Endothelial cell of umbilical vein (primary cell): Measurements from ENCODE around the gene RPS23. TPM values are rescaled to one million over a fixed set of nuclear protein-coding genes. Genes with fewer than 3 reads are reported as not detected.

ENCODE experiments used
- BruUV-seq: library from RNA; stranded (reverse); fragments of 400-500 nt; replicated peaks from 2 replicates; lab custom pipeline; 2021; lab: Mats Ljungman, UMichigan
- CTCF ChIA-PET: fragments of 300-600, 350-600 bp; sonication (Branson Sonifier 250); formaldehyde crosslinking; loops from one replicate; lab custom pipeline; 2021; ENCODE audit warnings: antibody characterized with exemption, inconsistent platforms; lab: Charles Lee
- POLR2A ChIA-PET: fragments of 300-600, 350-600 bp; sonication (Branson Sonifier 250); formaldehyde crosslinking; loops from one replicate; lab custom pipeline; 2021; ENCODE audit warnings: antibody characterized with exemption, inconsistent platforms; lab: Charles Lee
- DNase-seq: peaks from one replicate; pipeline ENCODE4 v3.0.0-alpha.2; 2011; ENCODE audit warnings: low read depth, low spot score
- FAIRE-seq: peaks from 2 replicates; lab custom pipeline; 2011; peaks lifted over from hg19 to GRCh38; lab: Jason Lieb, UNC
- H2AFZ ChIP-seq: 2 replicates; pipeline ENCODE4 v1.6.0; 2012; ENCODE audit warnings: low read depth, low read length, control low read depth, inconsistent platforms
- H3K27ac ChIP-seq: 2 replicates; pipeline ENCODE4 v1.5.1; 2011; ENCODE audit warnings: low read depth, mild to moderate bottlenecking, control low read depth, low read length, moderate library complexity; ENCODE audit not compliant: insufficient read depth
- H3K27me3 ChIP-seq, 2 experiments: 2 replicates each; pipeline versions ENCODE4 v1.6.0 to v1.6.1; 2011; ENCODE audit warnings: low read length in 2 of 2, mixed read lengths in 1 of 2; ENCODE audit not compliant: control insufficient read depth in 2 of 2, insufficient read depth in 2 of 2
- H3K36me3 ChIP-seq, 2 experiments: 2 replicates in 1 of 2; 3 replicates in 1 of 2; pipeline ENCODE4 v1.5.1; 2011; ENCODE audit warnings: low read length in 2 of 2, mild to moderate bottlenecking in 1 of 2, moderate library complexity in 1 of 2; ENCODE audit not compliant: control insufficient read depth in 2 of 2, insufficient read depth in 2 of 2; ENCODE audit errors: extremely low read depth in 1 of 2
- H3K4me1 ChIP-seq: 3 replicates; pipeline ENCODE4 v1.5.1; 2011; ENCODE audit warnings: mild to moderate bottlenecking, low read length; ENCODE audit not compliant: control insufficient read depth, insufficient read depth; ENCODE audit errors: extremely low read depth
- H3K4me2 ChIP-seq: 2 replicates; pipeline ENCODE4 v1.6.1; 2011; ENCODE audit warnings: low read length, control low read depth, mixed read lengths; ENCODE audit not compliant: insufficient read depth
- H3K4me3 ChIP-seq, 3 experiments: fragments of 200-600 bp in 1 of 3; sonication (generic), shearing (Covaris generic) in 1 of 3; replicated peaks in 1 of 3; 2 replicates each; pipeline ENCODE4 v1.5.1; 2011 to 2016; ENCODE audit warnings: control low read depth in 3 of 3, low read length in 3 of 3, mild to moderate bottlenecking in 2 of 3, inconsistent platforms in 1 of 3, low read depth in 1 of 3, moderate library complexity in 1 of 3; ENCODE audit not compliant: insufficient read depth in 1 of 3
- H3K79me2 ChIP-seq: 2 replicates; pipeline ENCODE4 v1.6.0; 2012; ENCODE audit warnings: low read length, inconsistent platforms; ENCODE audit not compliant: control insufficient read depth, insufficient read depth
- H3K9ac ChIP-seq: replicated peaks from 2 replicates; pipeline ENCODE3; 2011; ENCODE audit warnings: low read length, control low read depth; ENCODE audit not compliant: insufficient read depth; ENCODE audit errors: extremely low read depth
- H3K9me1 ChIP-seq: replicated peaks from 3 replicates; pipeline ENCODE4 v1.6.0; 2011; ENCODE audit warnings: mild to moderate bottlenecking, low read length; ENCODE audit not compliant: control insufficient read depth, insufficient read depth; ENCODE audit errors: extremely low read depth
- H3K9me3 ChIP-seq: replicated peaks from 2 replicates; pipeline ENCODE4 v1.5.1; 2012; ENCODE audit warnings: low read length, inconsistent platforms; ENCODE audit not compliant: control insufficient read depth, insufficient read depth
- H4K20me1 ChIP-seq: replicated peaks from 2 replicates; pipeline ENCODE3; 2011; ENCODE audit warnings: mild to moderate bottlenecking, low read length; ENCODE audit not compliant: control insufficient read depth, insufficient read depth; ENCODE audit errors: extremely low read depth
- EZH2 ChIP-seq: IDR thresholded peaks from 2 replicates; pipeline ENCODE4 v1.6.1; 2012; ENCODE audit warnings: borderline replicate concordance, low read depth, mild to moderate bottlenecking, moderate library complexity, low read length, inconsistent platforms; ENCODE audit not compliant: severe bottlenecking
- FOS ChIP-seq: IDR thresholded peaks from 2 replicates; pipeline ENCODE4 v1.6.1; 2011; ENCODE audit warnings: mild to moderate bottlenecking, low read length, moderate library complexity, borderline replicate concordance; ENCODE audit not compliant: insufficient read depth
- GATA2 ChIP-seq: IDR thresholded peaks from 2 replicates; pipeline ENCODE4 v1.7.0; 2011; ENCODE audit warnings: low read depth, mild to moderate bottlenecking, moderate library complexity, mixed read lengths, low read length; ENCODE audit not compliant: insufficient read length, insufficient read depth
- JUN ChIP-seq: IDR thresholded peaks from 2 replicates; pipeline ENCODE4 v1.6.1; 2011; ENCODE audit warnings: borderline replicate concordance, low read depth; ENCODE audit not compliant: insufficient read length, insufficient read depth
- MYC ChIP-seq: IDR thresholded peaks from one replicate; pipeline ENCODE4 v1.6.1; 2011; ENCODE audit warnings: mild to moderate bottlenecking, low read depth, low read length
- POLR2A ChIP-seq: IDR thresholded peaks from 2 replicates; pipeline ENCODE4 v1.6.1; 2012; ENCODE audit warnings: low read depth, mild to moderate bottlenecking, control low read depth, low read length
- POLR2AphosphoS5 ChIP-seq: IDR thresholded peaks from 2 replicates; pipeline ENCODE4 v1.6.1; 2012; ENCODE audit warnings: low read depth, mild to moderate bottlenecking, control low read depth, low read length, moderate library complexity; ENCODE audit not compliant: insufficient read depth
- dilution Hi-C: fragments of 300-500 bp; cut with MboI; formaldehyde crosslinking; loops from one replicate; pipeline ENCODE4 v1.15.0; 2019; ENCODE audit warnings: low sequenced_read_pairs; ENCODE audit not compliant: extremely low pct_ligation_motif_present
- intact Hi-C: fragments of 100-400 bp; cut with micrococcal nuclease; formaldehyde crosslinking; loops from one replicate; pipeline ENCODE4 v1.10.0; 2022
- polyA plus RNA-seq, 4 experiments: library from polyadenylated mRNA; depleted of rRNA in 3 of 4; stranded (reverse) in 3 of 4; unstranded in 1 of 4; fragments of >200 nt; gene quantifications; 2 replicates each; pipeline versions ENCODE4 v1.2.1 to v1.2.3, GENCODE V29; 2011 to 2012; ENCODE audit warnings: missing spikeins in 1 of 4
- total RNA-seq: library from RNA; stranded (reverse); gene quantifications from 2 replicates; pipeline ENCODE4 v1.2.3, GENCODE V29; 2021
- TF ChIP-seq, protein P1 (sequence below), 2 donors: IDR thresholded peaks; 1 replicate in 1 of 2; 2 replicates in 1 of 2; pipeline ENCODE4 v1.5.1; 2011; ENCODE audit warnings: low read length in 2 of 2, mild to moderate bottlenecking in 2 of 2, moderate library complexity in 2 of 2, control low read depth in 1 of 2, inconsistent platforms in 1 of 2, low read depth in 1 of 2; ENCODE audit not compliant: insufficient read depth in 1 of 2; ENCODE audit errors: extremely low read depth in 1 of 2
- TF ChIP-seq, protein P2 (sequence below): IDR thresholded peaks from 2 replicates; pipeline ENCODE4 v1.6.1; 2011; ENCODE audit not compliant: insufficient read depth, insufficient read length

Gene RPS23
- total and polyA plus RNA-seq, 2 donors (not counting 3 experiments of a cell fraction or from before 2014, with no cell fraction given): 2,037 to 3,265 TPM

DNA sequence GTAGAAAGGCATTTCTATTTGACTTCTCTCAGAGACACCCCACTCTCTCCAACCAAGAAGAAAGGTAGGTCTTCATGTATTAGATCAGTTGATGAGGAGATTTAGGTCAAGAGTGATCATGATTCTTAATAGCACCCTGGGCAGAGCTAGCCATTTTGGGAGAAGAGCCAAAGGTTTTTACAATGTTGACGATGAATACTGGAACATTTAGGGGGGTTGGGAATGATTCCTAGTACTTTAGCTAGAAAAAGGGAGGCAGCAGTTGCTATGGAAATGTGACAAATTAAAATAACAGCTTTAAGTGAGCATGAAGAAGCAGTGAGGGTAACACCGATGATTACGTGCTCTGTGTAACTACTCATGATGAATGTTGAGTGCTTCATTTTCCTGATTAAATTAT lies 9.5 kb upstream of the RPS23 start:
- TF ChIP-seq, protein P1, sequence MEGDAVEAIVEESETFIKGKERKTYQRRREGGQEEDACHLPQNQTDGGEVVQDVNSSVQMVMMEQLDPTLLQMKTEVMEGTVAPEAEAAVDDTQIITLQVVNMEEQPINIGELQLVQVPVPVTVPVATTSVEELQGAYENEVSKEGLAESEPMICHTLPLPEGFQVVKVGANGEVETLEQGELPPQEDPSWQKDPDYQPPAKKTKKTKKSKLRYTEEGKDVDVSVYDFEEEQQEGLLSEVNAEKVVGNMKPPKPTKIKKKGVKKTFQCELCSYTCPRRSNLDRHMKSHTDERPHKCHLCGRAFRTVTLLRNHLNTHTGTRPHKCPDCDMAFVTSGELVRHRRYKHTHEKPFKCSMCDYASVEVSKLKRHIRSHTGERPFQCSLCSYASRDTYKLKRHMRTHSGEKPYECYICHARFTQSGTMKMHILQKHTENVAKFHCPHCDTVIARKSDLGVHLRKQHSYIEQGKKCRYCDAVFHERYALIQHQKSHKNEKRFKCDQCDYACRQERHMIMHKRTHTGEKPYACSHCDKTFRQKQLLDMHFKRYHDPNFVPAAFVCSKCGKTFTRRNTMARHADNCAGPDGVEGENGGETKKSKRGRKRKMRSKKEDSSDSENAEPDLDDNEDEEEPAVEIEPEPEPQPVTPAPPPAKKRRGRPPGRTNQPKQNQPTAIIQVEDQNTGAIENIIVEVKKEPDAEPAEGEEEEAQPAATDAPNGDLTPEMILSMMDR (IDR thresholded peaks at IDR 0.05; ENCODE audit: extremely low read depth in 1 of 2, insufficient read depth in 1 of 2, low read depth in 1 of 2, low read length in 2 of 2): no peak
- TF ChIP-seq FOS: no peak
- no peak for TF ChIP-seq POLR2A
- no peak for TF ChIP-seq JUN
- no peak for TF ChIP-seq MYC
- TF ChIP-seq, protein P2, sequence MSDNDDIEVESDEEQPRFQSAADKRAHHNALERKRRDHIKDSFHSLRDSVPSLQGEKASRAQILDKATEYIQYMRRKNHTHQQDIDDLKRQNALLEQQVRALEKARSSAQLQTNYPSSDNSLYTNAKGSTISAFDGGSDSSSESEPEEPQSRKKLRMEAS: no peak
- no peak for TF ChIP-seq EZH2
- no peak for TF ChIP-seq POLR2AphosphoS5
- no peak for TF ChIP-seq GATA2
- H3K36me3 ChIP-seq: no peaks in the 10 kb centered on the region
- H3K4me1 ChIP-seq: no peaks in the 10 kb centered on the region
- no peaks in the 10 kb centered on the region for H3K79me2 ChIP-seq
- no peak overlapping the region for H3K4me2 ChIP-seq
- POLR2A ChIA-PET: interaction anchor here (0.7 kb wide), 1 partner anchor 30 kb away, joined by 3 read pairs; no protein-coding TSS in a partner anchor
- intact Hi-C loops: no loop called here
- H4K20me1 ChIP-seq: no peaks in the 10 kb centered on the region
- no peak overlapping the region for H2AFZ ChIP-seq
- FAIRE-seq (no peak), DNase-seq (no peak)
- no TSS peak for BruUV-seq
- no peaks in the 10 kb centered on the region for H3K9me1 ChIP-seq
- dilution Hi-C loops: no loop called here
- CTCF ChIA-PET: interaction anchor here (0.8 to 1.3 kb wide), 2 partner anchors 10 to 13 kb away, joined by 3 read pairs; no protein-coding TSS in a partner anchor
- no peak overlapping the region for H3K9ac ChIP-seq
- no peak overlapping the region for H3K27ac ChIP-seq
- no peaks in the 10 kb centered on the region for H3K9me3 ChIP-seq
- H3K27me3 ChIP-seq: no peaks in the 10 kb centered on the region
- no peak overlapping the region for H3K4me3 ChIP-seq
